RPMI8226 (cell line): ENCODE measurements around the gene ADCY4.

Experiments
- DNase-seq: peaks from one replicate; pipeline ENCODE4 v3.0.0-alpha.2; 2015

ADCY4 gene

GRCh38 chr14:24314377-24315193, 20.3 kb downstream of the ADCY4 start:
- DNase-seq: no peak

GRCh38 chr14:24313913-24314312, 21.0 kb downstream of the ADCY4 start:
- peak; percentile 26 for DNase-seq

- DNase-seq: peak; percentile 61
Measured at GRCh38 chr14:24312736-24313507, 21.9 kb downstream of the ADCY4 start.

- no peak for DNase-seq
Measured at GRCh38 chr14:24311837-24312615, 22.8 kb downstream of the ADCY4 start.

GRCh38 chr14:24310646-24311604, 23.9 kb downstream of the ADCY4 start, which contains the start of gene LTB4R:
Gene LTB4R (plus strand): TSS chr14:24311502. CDS start chr14:24315652, 4,150 bp downstream.
- peak; percentile 87 for DNase-seq

- no peak for DNase-seq
Measured at GRCh38 chr14:24310265-24310645, 24.6 kb downstream of the ADCY4 start.

GRCh38 chr14:24309538-24310264, 25.2 kb downstream of the ADCY4 start, which contains the start of gene LTB4R2:
Gene LTB4R2 (plus strand): TSS chr14:24310140. CDS start chr14:24310665, 525 bp downstream.
- no peak for DNase-seq

GRCh38 chr14:24308342-24309124, 26.3 kb downstream of the ADCY4 start:
- no peak for DNase-seq

GRCh38 chr14:24307575-24308341, 27.1 kb downstream of the ADCY4 start, which contains the start of gene CIDEB:
Gene CIDEB (minus strand): TSS chr14:24307977. CDS start chr14:24307858, 119 bp downstream.
- DNase-seq: peak; percentile 50

GRCh38 chr14:24307156-24307574, 27.7 kb downstream of the ADCY4 start:
- DNase-seq: no peak

GRCh38 chr14:24304019-24304387, 30.9 kb downstream of the ADCY4 start:
- no peak for DNase-seq

- DNase-seq: no peak
Measured at GRCh38 chr14:24300326-24300980, 34.4 kb downstream of the ADCY4 start.

GRCh38 chr14:24299255-24300191, 35.3 kb downstream of the ADCY4 start, which contains the start of the genes DHRS1 and NOP9:
Gene DHRS1 (minus strand): TSS chr14:24299780. CDS start chr14:24299106, 674 bp downstream.
Gene NOP9 (plus strand): TSS chr14:24299850. CDS start chr14:24299955, 105 bp downstream.
- DNase-seq: peak; percentile 91

GRCh38 chr14:24298892-24299254, 36.0 kb downstream of the ADCY4 start:
- DNase-seq: peak; percentile 28

- peak; percentile 22 for DNase-seq
Measured at GRCh38 chr14:24297190-24297964, 37.5 kb downstream of the ADCY4 start.

- peak; percentile 47 for DNase-seq
Measured at GRCh38 chr14:24296341-24297157, 38.3 kb downstream of the ADCY4 start.
